ENCODE results near the gene ZEB2.

ZEB2 gene

GRCh38 chr2:144362401-144362800 is 157.5 kb downstream of the ZEB2 start:
- TF ChIP-seq CTCF (IDR thresholded peaks at IDR 0.05; ENCODE audit: low read depth, low read length) = no peak
- Histone ChIP-seq H3K36me3 (no peaks in the 10 kb centered on the region), H3K27me3 (ENCODE audit: insufficient read depth, low read depth, severe bottlenecking) (no peaks in the 10 kb centered on the region), H3K4me3 (ENCODE audit: low read depth, low read length) (no peak overlapping the region), H3K27ac (no peak overlapping the region), H3K9me3 (ENCODE audit: severe bottlenecking) (no peaks in the 10 kb centered on the region)
- no peak for DNase-seq

- no peak for DNase-seq
- Histone ChIP-seq H3K4me3 (ENCODE audit: low read depth, low read length) (no peak overlapping the region), H3K27ac (no peak overlapping the region), H3K27me3 (ENCODE audit: insufficient read depth, low read depth, severe bottlenecking) (no peaks in the 10 kb centered on the region), H3K36me3 (no peaks in the 10 kb centered on the region), H3K9me3 (ENCODE audit: severe bottlenecking) (no peaks in the 10 kb centered on the region)
- TF ChIP-seq CTCF (IDR thresholded peaks at IDR 0.05; ENCODE audit: low read depth, low read length) = no peak
Measured at GRCh38 chr2:144361742-144362141, 158.2 kb downstream of the ZEB2 start.

GRCh38 chr2:144359684-144360083 is 160.2 kb downstream of the ZEB2 start:
- DNase-seq = no peak
- Histone ChIP-seq H3K9me3 (ENCODE audit: severe bottlenecking) (no peaks in the 10 kb centered on the region), H3K27ac (no peak overlapping the region), H3K36me3 (no peaks in the 10 kb centered on the region), H3K27me3 (ENCODE audit: insufficient read depth, low read depth, severe bottlenecking) (no peaks in the 10 kb centered on the region), H3K4me3 (ENCODE audit: low read depth, low read length) (no peak overlapping the region)
- no peak for TF ChIP-seq CTCF (IDR thresholded peaks at IDR 0.05; ENCODE audit: low read depth, low read length)

GRCh38 chr2:144358979-144359541 is 160.9 kb downstream of the ZEB2 start:
- Histone ChIP-seq H3K4me3 (ENCODE audit: low read depth, low read length) (no peak overlapping the region), H3K9me3 (ENCODE audit: severe bottlenecking) (no peaks in the 10 kb centered on the region), H3K36me3 (no peaks in the 10 kb centered on the region), H3K27me3 (ENCODE audit: insufficient read depth, low read depth, severe bottlenecking) (no peaks in the 10 kb centered on the region), H3K27ac (no peak overlapping the region)
- TF ChIP-seq CTCF (IDR thresholded peaks at IDR 0.05; ENCODE audit: low read depth, low read length) = no peak
- DNase-seq = no peak

- Histone ChIP-seq H3K27me3 (ENCODE audit: insufficient read depth, low read depth, severe bottlenecking) (no peaks in the 10 kb centered on the region), H3K9me3 (ENCODE audit: severe bottlenecking) (no peaks in the 10 kb centered on the region), H3K27ac (no peak overlapping the region), H3K36me3 (no peaks in the 10 kb centered on the region), H3K4me3 (ENCODE audit: low read depth, low read length) (no peak overlapping the region)
- DNase-seq = no peak
- no peak for TF ChIP-seq CTCF (IDR thresholded peaks at IDR 0.05; ENCODE audit: low read depth, low read length)
Measured at GRCh38 chr2:144358374-144358964, 161.4 kb downstream of the ZEB2 start.

Data from WERI-Rb-1 (cell line).